Omental fat pad (tissue), 4 donors: ENCODE data around the gene PAFAH2. TPM values are rescaled to one million over a fixed set of nuclear protein-coding genes. Genes with fewer than 3 reads are reported as not detected.

ENCODE experiments used
- ATAC-seq: fragments of 150-250 bp; one replicate; pipeline ENCODE4 v1.9.1; 2016; ENCODE audit warnings: mild to moderate bottlenecking, moderate library complexity; ENCODE audit not compliant: low FRiP score
- DNase-seq: peaks from one replicate; pipeline ENCODE4 v3.0.0-alpha.2; 2019; ENCODE audit warnings: low spot score
- total RNA-seq, 4 donors: library from RNA; depleted of rRNA; stranded (reverse); fragments of >200 nt; gene quantifications; one replicate each; pipeline ENCODE4 v1.1.0, GENCODE V29; 2016
- TF ChIP-seq, protein P1 (sequence below), 3 donors: fragments of 450-650 bp; IDR thresholded peaks; one replicate each; pipeline ENCODE4 v1.5.1; 2016 to 2017; ENCODE audit warnings: antibody characterized with exemption in 3 of 3, mild to moderate bottlenecking in 3 of 3, moderate library complexity in 2 of 3

Gene PAFAH2
- total RNA-seq, 4 donors from 2014 or later = 5.3 to 9.8 (median 8.2) TPM

- ATAC-seq (no peak), DNase-seq (no peak)
These were observed 68.8 kb downstream of the PAFAH2 start for GRCh38 chr1:25929016-25929415.

DNA sequence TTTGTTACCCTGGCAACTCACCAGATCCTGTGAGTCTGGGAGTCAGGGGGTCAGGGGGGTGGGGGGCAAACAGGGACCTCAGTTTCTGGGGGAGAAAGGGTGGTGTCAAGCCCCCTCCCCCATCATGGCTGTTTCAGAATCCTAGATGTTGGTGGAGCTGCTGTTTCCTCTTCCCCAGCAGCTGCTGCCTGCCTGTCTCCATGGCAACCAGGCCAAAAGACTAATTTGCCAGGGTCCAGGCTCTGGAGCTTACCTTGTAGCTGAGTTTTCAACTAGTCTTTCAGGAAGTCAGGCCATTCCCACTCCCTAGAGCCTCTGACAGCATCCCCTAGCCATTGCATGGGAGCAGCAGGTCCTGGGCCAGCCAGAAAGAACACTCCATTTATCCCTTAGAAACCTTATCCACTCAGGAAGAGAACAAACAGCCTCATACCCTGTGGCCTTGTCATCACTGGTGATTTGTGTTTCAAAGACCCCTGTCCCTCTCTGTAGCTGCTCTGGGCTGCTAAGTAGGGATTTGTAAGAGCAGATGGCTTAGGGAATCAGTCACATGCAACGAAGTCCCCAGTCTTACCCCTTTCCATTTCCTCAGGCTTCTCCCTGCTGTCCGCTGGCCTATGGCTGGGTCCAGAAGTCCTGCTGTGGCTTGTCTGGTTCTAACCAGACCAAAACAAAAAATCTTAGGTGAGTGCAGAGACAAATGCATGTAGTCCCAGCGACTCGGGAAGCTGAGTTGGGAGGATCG is 70.2 kb downstream of the PAFAH2 start:
- ATAC-seq (no peak), DNase-seq (no peak)
- TF ChIP-seq, protein P1, sequence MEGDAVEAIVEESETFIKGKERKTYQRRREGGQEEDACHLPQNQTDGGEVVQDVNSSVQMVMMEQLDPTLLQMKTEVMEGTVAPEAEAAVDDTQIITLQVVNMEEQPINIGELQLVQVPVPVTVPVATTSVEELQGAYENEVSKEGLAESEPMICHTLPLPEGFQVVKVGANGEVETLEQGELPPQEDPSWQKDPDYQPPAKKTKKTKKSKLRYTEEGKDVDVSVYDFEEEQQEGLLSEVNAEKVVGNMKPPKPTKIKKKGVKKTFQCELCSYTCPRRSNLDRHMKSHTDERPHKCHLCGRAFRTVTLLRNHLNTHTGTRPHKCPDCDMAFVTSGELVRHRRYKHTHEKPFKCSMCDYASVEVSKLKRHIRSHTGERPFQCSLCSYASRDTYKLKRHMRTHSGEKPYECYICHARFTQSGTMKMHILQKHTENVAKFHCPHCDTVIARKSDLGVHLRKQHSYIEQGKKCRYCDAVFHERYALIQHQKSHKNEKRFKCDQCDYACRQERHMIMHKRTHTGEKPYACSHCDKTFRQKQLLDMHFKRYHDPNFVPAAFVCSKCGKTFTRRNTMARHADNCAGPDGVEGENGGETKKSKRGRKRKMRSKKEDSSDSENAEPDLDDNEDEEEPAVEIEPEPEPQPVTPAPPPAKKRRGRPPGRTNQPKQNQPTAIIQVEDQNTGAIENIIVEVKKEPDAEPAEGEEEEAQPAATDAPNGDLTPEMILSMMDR (IDR thresholded peaks at IDR 0.05) = no peak

More at GRCh38 chr1:25929016-25929415, 68.8 kb downstream of the PAFAH2 start:
- TF ChIP-seq, protein P1 (IDR thresholded peaks at IDR 0.05) = no peak

DNA sequence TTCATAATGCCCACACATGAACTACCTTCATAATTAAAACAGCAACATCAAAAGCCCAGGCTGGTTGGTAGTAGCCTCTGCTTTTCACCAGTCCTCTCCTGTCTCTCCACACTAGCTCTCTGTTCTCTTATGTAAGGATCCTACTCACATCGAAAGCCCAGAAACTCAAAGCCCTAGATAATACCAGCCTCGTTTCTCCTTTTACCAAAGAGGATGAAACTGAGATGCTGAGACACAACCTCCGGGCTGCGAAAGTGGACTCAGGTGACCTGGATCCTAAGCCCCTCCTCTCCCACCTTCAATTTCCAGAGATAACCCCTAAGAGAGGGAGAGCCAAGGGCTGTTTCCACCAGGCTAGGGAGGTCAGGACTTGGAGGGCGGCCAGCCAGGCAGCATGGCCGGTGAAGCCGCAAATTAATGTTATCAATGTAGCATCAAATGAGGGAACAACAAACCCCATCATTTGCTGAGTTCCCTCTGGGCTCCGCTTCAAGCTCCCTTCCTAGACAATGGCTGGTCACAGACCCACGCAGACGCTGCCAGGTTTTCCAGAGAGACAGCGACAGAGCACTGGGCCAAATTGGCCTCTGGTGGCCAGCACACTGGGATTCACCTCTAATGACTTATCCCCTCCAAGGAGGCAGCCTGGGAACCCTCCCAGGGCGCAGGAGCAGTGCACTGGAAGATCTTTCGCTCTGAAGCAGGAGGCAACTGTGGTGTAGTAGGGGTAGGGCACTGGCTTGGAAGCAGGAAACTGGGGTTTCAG is 70.9 kb downstream of the PAFAH2 start:
- TF ChIP-seq, protein P1 (IDR thresholded peaks at IDR 0.05) = no peak
- no peak for DNase-seq
- no peak for ATAC-seq

DNA sequence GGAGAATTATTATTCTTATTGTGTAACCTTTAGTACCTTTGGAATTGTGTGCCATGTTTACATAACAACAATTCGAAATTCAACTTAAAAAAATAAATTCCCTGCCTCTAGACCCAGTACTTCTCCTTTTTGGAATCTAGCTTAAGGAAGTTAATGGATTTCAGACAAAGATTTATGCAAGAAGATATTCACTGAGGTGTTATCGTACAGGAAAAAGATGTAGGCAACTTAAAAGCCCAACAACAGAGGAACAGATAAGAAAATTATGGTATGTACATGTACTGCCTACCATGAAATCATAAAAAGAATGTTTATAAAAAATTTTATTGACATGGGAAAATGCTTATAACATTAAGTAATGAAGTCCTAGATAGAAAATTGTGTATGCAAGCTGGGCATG is 73.4 kb downstream of the PAFAH2 start:
- DNase-seq (no peak), ATAC-seq (no peak)
- TF ChIP-seq, protein P1 (IDR thresholded peaks at IDR 0.05) = no peak

DNA sequence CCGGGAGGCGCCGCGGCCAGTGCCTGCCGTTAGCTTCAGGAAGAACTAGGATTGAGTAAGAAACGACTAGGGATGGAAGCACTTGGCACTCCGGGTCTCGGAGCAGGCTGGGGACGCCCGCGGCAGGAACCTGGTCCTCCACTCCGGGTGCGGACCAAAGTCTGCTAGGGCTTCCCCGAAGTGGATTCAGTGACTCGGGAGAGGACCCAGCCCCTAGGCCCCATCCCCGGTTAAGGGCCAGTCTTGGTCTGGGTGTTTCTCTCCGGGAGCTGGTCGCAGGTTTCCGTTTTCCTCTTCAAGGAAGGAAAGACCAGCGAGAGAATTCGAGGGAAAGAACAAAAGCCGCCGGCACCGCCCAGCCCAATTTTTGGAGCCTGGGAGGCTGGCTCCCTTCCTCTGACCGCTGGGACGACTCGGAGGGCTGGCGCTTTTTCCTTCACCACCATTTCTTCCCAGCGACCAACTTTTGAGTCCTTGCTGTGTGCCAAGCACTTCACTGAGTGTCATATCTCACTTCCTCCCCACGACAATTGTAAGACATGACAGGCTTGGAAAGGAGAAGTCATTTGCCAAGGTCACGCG is 74.8 kb downstream of the PAFAH2 start:
- DNase-seq (no peak), ATAC-seq (peak; percentile 48)
- TF ChIP-seq, protein P1 (IDR thresholded peaks at IDR 0.05) = no peak

- TF ChIP-seq, protein P1 (IDR thresholded peaks at IDR 0.05) = no peak
- DNase-seq = no peak
- peak; percentile 56 for ATAC-seq
These were observed 75.5 kb downstream of the PAFAH2 start for GRCh38 chr1:25922056-25922970.
